Right lobe of liver (tissue), 6 donors: ENCODE results near the gene FGF11. TPM values are rescaled to one million over a fixed set of nuclear protein-coding genes. Genes with fewer than 3 reads are reported as not detected.

Experiments
- ATAC-seq, 4 donors: fragments of 200-7000 bp; cut with Tn5 transposase; one replicate each; pipeline ENCODE4 v1.9.1; 2020; ENCODE audit warnings: mild to moderate bottlenecking in 4 of 4, moderate library complexity in 4 of 4
- DNase-seq, 3 donors: peaks; one replicate each; pipeline ENCODE4 v3.0.0-alpha.2; 2020
- H3K27ac ChIP-seq, 3 donors: fragments of 200-600 bp; one replicate each; pipeline ENCODE4 v1.8.0; 2022
- H3K27me3 ChIP-seq, 2 donors: fragments of 200-600 bp; one replicate each; pipeline ENCODE4 v1.8.0; 2022
- H3K36me3 ChIP-seq, 4 donors: fragments of 200-600 bp; sonication (generic) in 1 of 4; one replicate each; pipeline versions ENCODE4 v1.5.1 to v1.8.0; 2017 to 2022; ENCODE audit warnings: control low read depth in 1 of 4
- H3K4me1 ChIP-seq, 4 donors: fragments of 200-600 bp; sonication (generic) in 1 of 4; one replicate each; pipeline versions ENCODE4 v1.5.1 to v1.8.0; 2017 to 2022; ENCODE audit warnings: control low read depth in 1 of 4
- H3K4me3 ChIP-seq, 3 donors: fragments of 200-600 bp; one replicate each; pipeline ENCODE4 v1.8.0; 2022
- H3K9me3 ChIP-seq, 4 donors: fragments of 200-600 bp; sonication (generic) in 1 of 4; one replicate each; pipeline versions ENCODE4 v1.5.1 to v1.8.0; 2017 to 2022; ENCODE audit warnings: control low read depth in 1 of 4
- CTCF ChIP-seq, 4 donors: fragments of 200-600 bp in 3 of 4; fragments of 450-650 bp in 1 of 4; IDR thresholded peaks; one replicate each; pipeline versions ENCODE4 v1.5.1 to v1.8.0; 2016 to 2022; ENCODE audit warnings: antibody characterized with exemption in 4 of 4, mild to moderate bottlenecking in 2 of 4
- POLR2A ChIP-seq: fragments of 450-650 bp; IDR thresholded peaks from one replicate; pipeline ENCODE4 v1.6.1; 2017; ENCODE audit warnings: antibody characterized with exemption, mild to moderate bottlenecking
- WGBS: methylation state at CpG from one replicate; pipeline ENCODE4 v1.1.6; 2018; ENCODE audit warnings: low coverage, low lambda C conversion rate; ENCODE audit not compliant: insufficient coverage; ENCODE audit errors: missing lambda C conversion rate; 5-methylcytosine and 5-hydroxymethylcytosine counted together
- intact Hi-C, 2 donors: fragments of 100-400 bp; cut with DNase I; formaldehyde crosslinking; loops; one replicate each; pipeline versions ENCODE4 v1.11.2 to v1.14.1; 2022
- total RNA-seq, 6 experiments: library from RNA; depleted of rRNA in 2 of 6; stranded (reverse); fragments of >200 nt in 2 of 6; fragmentation: NEBNext Ultra II Directional in 3 of 6; extraction: Animal tissue kit (Norgen Biotek cat#: 25700) in 3 of 6; gene quantifications; one replicate each; pipeline versions ENCODE4 v1.1.0 to v1.2.4, GENCODE V29; 2016 to 2023
- donor health status: DM: no; HTN: yes; CAD: no.
- donor health status: DM: no; HTN: no; CAD: no.
- donor health status: DM: no; HTN: no; CAD: no.
- donor health status: DM: no; HTN: yes; CAD: no.
- donor health status: DM: no; HTN: yes; CAD: no.

FGF11 gene
- total RNA-seq, 6 experiments from 2014 or later, result 0.37 to 0.84 (median 0.68) TPM; not detected in 1

GRCh38 chr17:7483255-7484066, 44.1 kb downstream of the FGF11 start:
- peaks cover 0 to 34% (median 14%) of the 10 kb centered on the region in 4 donors for H3K4me1 ChIP-seq
- peak overlapping the region; percentile 95 to 100 (median 99) for H3K27ac ChIP-seq
- ATAC-seq (peak; percentile 68 to 78 (median 71)), DNase-seq (peak; percentile 92 to 97 (median 95))
- H3K36me3 ChIP-seq, result no peaks in the 10 kb centered on the region
- no peaks in the 10 kb centered on the region for H3K27me3 ChIP-seq
- H3K4me3 ChIP-seq, result peak overlapping the region; percentile 61 to 97 (median 88)
- 0% methylated on average over 30 of the region's 38 CpGs for WGBS
- H3K9me3 ChIP-seq, result no peaks in the 10 kb centered on the region
- no peak for TF ChIP-seq POLR2A
- TF ChIP-seq CTCF (IDR thresholded peaks at IDR 0.05), result no peak
- intact Hi-C loops, result no loop called here

GRCh38 chr17:7484067-7484918, 45.0 kb downstream of the FGF11 start, which contains the start of gene POLR2A:
TSS of gene POLR2A (plus strand) at chr17:7484366.
- TF ChIP-seq CTCF (IDR thresholded peaks at IDR 0.05) (no peak), POLR2A (peak; percentile 100)
- ATAC-seq (peak; percentile 82 to 89 (median 85)), DNase-seq (peak; percentile 98 to 99 (median 98))
- H3K27me3 ChIP-seq, result no peaks in the 10 kb centered on the region
- no peaks in the 10 kb centered on the region for H3K36me3 ChIP-seq
- H3K9me3 ChIP-seq, result no peaks in the 10 kb centered on the region
- peaks cover 0 to 35% (median 17%) of the 10 kb centered on the region in 4 donors for H3K4me1 ChIP-seq
- intact Hi-C loops, result no loop called here
- H3K4me3 ChIP-seq, result peak within 1 kb of the TSS; percentile 61 to 97 (median 88)
- under 1% methylated on average over 49 of the region's 64 CpGs for WGBS
- H3K27ac ChIP-seq, result peak within 1 kb of the TSS; percentile 95 to 100 (median 99)

- peak overlapping the region; percentile 51 to 97 (median 88) for H3K4me3 ChIP-seq
- intact Hi-C loops, result no loop called here
- 2% methylated on average over 19 of the region's 19 CpGs for whole genome bisulfite sequencing
- no peaks in the 10 kb centered on the region for H3K27me3 ChIP-seq
- H3K9me3 ChIP-seq, result no peaks in the 10 kb centered on the region
- peaks cover 0 to 34% (median 17%) of the 10 kb centered on the region in 4 donors for H3K4me1 ChIP-seq
- H3K27ac ChIP-seq, result peak overlapping the region; percentile 22 to 99 (median 40)
- TF ChIP-seq POLR2A (no peak), CTCF (IDR thresholded peaks at IDR 0.05) (peak in 3 of 4 donors; percentile 12 to 35 (median 20))
- DNase-seq, result no peak
- ATAC-seq, result no peak
- H3K36me3 ChIP-seq, result no peaks in the 10 kb centered on the region
These were observed 45.6 kb downstream of the FGF11 start for GRCh38 chr17:7484919-7485377.

- H3K4me1 ChIP-seq, result peaks cover 0 to 43% (median 15%) of the 10 kb centered on the region in 4 donors
- DNase-seq (peak in 1 of 3 donors; percentile 8), ATAC-seq (no peak)
- 45% methylated on average over 2 of the region's 3 CpGs for WGBS
- no peaks in the 10 kb centered on the region for H3K36me3 ChIP-seq
- TF ChIP-seq CTCF (IDR thresholded peaks at IDR 0.05) (no peak), POLR2A (no peak)
- no peaks in the 10 kb centered on the region for H3K9me3 ChIP-seq
- intact Hi-C loops, result no loop called here
- no peaks in the 10 kb centered on the region for H3K27me3 ChIP-seq
- H3K4me3 ChIP-seq, result peak overlapping the region; percentile 51 to 97 (median 88)
- H3K27ac ChIP-seq, result peak overlapping the region in 1 of 3 donors; percentile 3
These were observed 46.9 kb downstream of the FGF11 start for GRCh38 chr17:7486181-7486580.
